Measurements from ENCODE around the gene CLIC5. TPM values are rescaled to one million over a fixed set of nuclear protein-coding genes. Genes with fewer than 3 reads are reported as not detected.

CLIC5 gene
- total and polyA plus RNA-seq, 12 donors = 28.1 to 372 (median 301) TPM

DNA sequence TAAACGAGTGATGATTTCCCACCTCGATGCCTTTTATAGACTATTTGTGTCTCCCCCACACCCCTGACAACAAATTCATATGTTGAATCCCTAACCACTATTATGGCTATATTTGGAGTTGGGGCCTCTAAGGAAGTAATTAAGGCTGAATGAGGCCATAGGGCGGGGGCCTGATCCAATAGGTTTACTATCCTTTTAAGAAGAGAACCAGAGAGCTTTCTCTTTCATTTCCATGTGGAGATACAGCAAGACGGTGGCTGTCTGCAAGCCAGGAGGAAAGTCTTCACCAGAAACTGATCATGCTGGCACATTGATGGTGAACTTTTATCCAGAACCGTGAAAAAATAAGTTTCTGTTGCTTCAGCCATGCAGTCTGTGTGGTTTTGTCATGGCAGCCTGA lies 38.9 kb upstream of the CLIC5 start:
- Histone ChIP-seq H3K4me3 (no peak overlapping the region), H3K27me3 (no peaks in the 10 kb centered on the region), H3K36me3 (no peaks in the 10 kb centered on the region), H3K9me3 (peaks cover 0 to 11% (median 0%) of the 10 kb centered on the region in 11 donors), H3K27ac (peak overlapping the region; percentile 59 to 94 (median 82)), H3K4me1 (peaks cover 3 to 45% (median 36%) of the 10 kb centered on the region in 9 donors)
- ATAC-seq (peak in 3 of 8 donors; percentile 22 to 36 (median 32)), DNase-seq (no peak)
- TF ChIP-seq, protein P1, sequence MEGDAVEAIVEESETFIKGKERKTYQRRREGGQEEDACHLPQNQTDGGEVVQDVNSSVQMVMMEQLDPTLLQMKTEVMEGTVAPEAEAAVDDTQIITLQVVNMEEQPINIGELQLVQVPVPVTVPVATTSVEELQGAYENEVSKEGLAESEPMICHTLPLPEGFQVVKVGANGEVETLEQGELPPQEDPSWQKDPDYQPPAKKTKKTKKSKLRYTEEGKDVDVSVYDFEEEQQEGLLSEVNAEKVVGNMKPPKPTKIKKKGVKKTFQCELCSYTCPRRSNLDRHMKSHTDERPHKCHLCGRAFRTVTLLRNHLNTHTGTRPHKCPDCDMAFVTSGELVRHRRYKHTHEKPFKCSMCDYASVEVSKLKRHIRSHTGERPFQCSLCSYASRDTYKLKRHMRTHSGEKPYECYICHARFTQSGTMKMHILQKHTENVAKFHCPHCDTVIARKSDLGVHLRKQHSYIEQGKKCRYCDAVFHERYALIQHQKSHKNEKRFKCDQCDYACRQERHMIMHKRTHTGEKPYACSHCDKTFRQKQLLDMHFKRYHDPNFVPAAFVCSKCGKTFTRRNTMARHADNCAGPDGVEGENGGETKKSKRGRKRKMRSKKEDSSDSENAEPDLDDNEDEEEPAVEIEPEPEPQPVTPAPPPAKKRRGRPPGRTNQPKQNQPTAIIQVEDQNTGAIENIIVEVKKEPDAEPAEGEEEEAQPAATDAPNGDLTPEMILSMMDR (IDR thresholded peaks at IDR 0.05) = no peak
- WGBS, 2 donors = 61 to 72% methylated on average over 5 of the region's 5 CpGs
- intact Hi-C loops (cut with DNase I) = loop anchor here in 2 of 10 donors (10.0 kb wide), 1 partner anchor 120 kb away; no protein-coding TSS in a partner anchor

DNA sequence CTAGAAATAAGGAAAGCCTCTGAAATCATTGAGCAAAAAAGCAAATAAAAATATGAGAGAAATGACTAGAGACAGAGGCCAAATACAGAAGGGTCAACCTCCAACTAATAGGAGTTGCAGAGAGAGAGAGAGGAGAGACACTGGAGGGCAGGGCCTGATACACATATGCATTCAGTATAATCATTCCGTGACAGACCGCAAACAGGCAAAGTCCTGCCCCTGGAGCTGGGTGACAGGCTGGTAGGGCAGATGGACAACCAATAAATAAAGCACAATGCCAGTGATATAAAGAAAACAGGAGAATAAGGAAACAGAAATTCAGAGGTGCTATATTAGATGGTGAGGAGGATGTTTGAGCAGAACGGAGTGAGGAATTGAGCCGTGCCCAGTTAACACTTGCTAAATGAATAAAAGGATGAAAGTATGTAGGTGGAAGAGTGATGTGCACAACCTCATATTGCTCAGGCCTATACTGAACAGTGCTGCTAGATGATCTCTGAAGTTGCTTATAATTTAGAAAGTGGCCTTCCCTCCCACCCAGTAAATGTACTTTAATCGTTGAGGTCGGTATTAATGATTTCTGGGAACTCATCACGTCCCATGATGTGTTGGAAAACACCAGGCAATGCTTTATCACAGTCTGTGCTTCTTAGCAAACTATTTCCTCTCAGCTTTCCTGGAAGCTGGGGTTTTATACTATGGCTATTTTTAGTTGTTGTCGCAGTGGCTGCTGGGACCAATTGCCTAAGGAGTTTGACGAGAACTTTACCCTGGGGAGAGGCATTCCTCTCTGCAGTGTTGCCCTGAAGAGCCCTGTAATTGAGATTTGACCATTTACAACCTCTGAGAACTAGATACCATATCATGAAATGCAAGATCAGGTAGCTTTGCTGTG lies 37.6 kb upstream of the CLIC5 start:
- peaks cover 0 to 11% (median 0%) of the 10 kb centered on the region in 11 donors for H3K9me3 ChIP-seq
- 27 to 31% methylated on average over 9 of the region's 9 CpGs for WGBS, 2 donors
- peak overlapping the region; percentile 59 to 94 (median 82) for H3K27ac ChIP-seq
- ATAC-seq (peak; percentile 70 to 95 (median 92)), DNase-seq (peak in 1 of 2 donors; percentile 67)
- intact Hi-C loops (cut with DNase I) = loop anchor here in 2 of 10 donors (10.0 kb wide), 1 partner anchor 118 kb away; no protein-coding TSS in a partner anchor
- no peaks in the 10 kb centered on the region for H3K27me3 ChIP-seq
- H3K4me3 ChIP-seq = no peak overlapping the region
- TF ChIP-seq, protein P1 (IDR thresholded peaks at IDR 0.05) = no peak
- peaks cover 3 to 43% (median 34%) of the 10 kb centered on the region in 9 donors for H3K4me1 ChIP-seq
- H3K36me3 ChIP-seq = no peaks in the 10 kb centered on the region

DNA sequence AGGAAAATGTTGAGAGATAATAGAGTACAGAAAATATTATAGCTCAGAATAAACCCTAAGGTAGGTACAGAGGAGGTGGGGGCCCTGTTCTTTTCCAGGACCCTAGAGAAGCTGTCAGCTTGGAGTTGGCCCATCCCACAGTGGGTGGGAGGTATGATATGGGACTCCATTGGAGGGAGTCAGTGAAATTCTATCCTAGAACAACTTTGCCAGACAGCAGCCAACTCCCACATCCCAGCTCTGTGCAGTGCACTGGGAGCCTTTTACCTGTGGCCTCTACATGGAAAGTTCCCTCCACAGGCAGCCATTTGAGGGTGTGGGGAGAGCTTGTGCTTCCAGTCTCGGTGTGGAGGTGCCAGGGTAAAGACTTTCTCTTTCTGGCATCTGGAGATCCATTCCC lies 36.8 kb upstream of the CLIC5 start:
- Histone ChIP-seq H3K27me3 (no peaks in the 10 kb centered on the region), H3K9me3 (peaks cover 0 to 11% (median 0%) of the 10 kb centered on the region in 11 donors), H3K4me1 (peaks cover 3 to 43% (median 34%) of the 10 kb centered on the region in 9 donors), H3K36me3 (no peaks in the 10 kb centered on the region), H3K4me3 (no peak overlapping the region), H3K27ac (peak overlapping the region; percentile 49 to 94 (median 82))
- 85 to 94% methylated on average over 1 of the region's 1 CpG for WGBS, 2 donors
- DNase-seq = peak in 1 of 2 donors; percentile 9
- intact Hi-C loops (cut with DNase I) = loop anchor here in 2 of 10 donors (10.0 kb wide), 1 partner anchor 118 kb away; no protein-coding TSS in a partner anchor
- TF ChIP-seq, protein P1 (IDR thresholded peaks at IDR 0.05) = no peak
- ATAC-seq = peak in 6 of 8 donors; percentile 18 to 46 (median 38)

DNA sequence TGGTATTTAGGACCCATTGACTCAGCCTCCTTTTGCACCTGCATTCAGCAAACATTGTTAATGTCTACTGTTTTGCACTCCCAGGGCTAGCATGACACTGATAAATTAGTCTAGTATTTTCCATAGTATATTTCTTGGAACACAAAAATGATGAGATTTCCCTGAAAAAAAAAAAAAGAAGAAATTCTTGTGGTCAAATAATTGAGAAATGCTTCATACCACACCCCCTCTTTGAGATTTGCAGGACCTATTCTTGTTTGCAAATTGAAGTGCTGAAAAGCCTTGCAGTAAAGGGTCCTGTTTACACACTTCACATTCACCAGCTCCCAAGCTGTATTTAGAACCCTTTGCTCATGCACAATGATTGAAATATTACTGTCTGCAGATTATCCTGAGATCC lies 36.3 kb upstream of the CLIC5 start:
- no peaks in the 10 kb centered on the region for H3K36me3 ChIP-seq
- TF ChIP-seq, protein P1 (IDR thresholded peaks at IDR 0.05) = no peak
- no peak for DNase-seq
- peaks cover 0 to 6% (median 0%) of the 10 kb centered on the region in 11 donors for H3K9me3 ChIP-seq
- ATAC-seq = no peak
- H3K27ac ChIP-seq = peak overlapping the region in 9 of 10 donors; percentile 49 to 94 (median 83)
- intact Hi-C loops (cut with DNase I) = loop anchor here in 2 of 10 donors (10.0 kb wide), 1 partner anchor 117 kb away; no protein-coding TSS in a partner anchor
- peaks cover 3 to 43% (median 34%) of the 10 kb centered on the region in 9 donors for H3K4me1 ChIP-seq
- no peak overlapping the region for H3K4me3 ChIP-seq
- no peaks in the 10 kb centered on the region for H3K27me3 ChIP-seq

Measured in heart right ventricle (tissue), 16 donors.